ENCODE data around the gene HOXA4. TPM values are rescaled to one million over a fixed set of nuclear protein-coding genes. Genes with fewer than 3 reads are reported as not detected.

The HOXA4 gene
- total RNA-seq, 1 donor from 2014 or later, result 2.1 TPM

GRCh38 chr7:27108390-27109127 is 22.0 kb downstream of the HOXA4 start:
- Histone ChIP-seq H3K27me3 (no peaks in the 10 kb centered on the region), H3K4me1 (peaks cover 12 to 30% of the 10 kb centered on the region in 2 donors), H3K9me3 (no peaks in the 10 kb centered on the region), H3K36me3 (no peaks in the 10 kb centered on the region), H3K27ac (peak overlapping the region; percentile 89 to 97), H3K4me3 (peak overlapping the region; percentile 41 to 79)
- intact Hi-C loops (cut with DNase I), result no loop called here
- peak in 1 of 2 donors; percentile 71 for DNase-seq (ENCODE audit: low spot score in 2 of 2)
- TF ChIP-seq, protein P1, sequence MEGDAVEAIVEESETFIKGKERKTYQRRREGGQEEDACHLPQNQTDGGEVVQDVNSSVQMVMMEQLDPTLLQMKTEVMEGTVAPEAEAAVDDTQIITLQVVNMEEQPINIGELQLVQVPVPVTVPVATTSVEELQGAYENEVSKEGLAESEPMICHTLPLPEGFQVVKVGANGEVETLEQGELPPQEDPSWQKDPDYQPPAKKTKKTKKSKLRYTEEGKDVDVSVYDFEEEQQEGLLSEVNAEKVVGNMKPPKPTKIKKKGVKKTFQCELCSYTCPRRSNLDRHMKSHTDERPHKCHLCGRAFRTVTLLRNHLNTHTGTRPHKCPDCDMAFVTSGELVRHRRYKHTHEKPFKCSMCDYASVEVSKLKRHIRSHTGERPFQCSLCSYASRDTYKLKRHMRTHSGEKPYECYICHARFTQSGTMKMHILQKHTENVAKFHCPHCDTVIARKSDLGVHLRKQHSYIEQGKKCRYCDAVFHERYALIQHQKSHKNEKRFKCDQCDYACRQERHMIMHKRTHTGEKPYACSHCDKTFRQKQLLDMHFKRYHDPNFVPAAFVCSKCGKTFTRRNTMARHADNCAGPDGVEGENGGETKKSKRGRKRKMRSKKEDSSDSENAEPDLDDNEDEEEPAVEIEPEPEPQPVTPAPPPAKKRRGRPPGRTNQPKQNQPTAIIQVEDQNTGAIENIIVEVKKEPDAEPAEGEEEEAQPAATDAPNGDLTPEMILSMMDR (IDR thresholded peaks at IDR 0.05), result no peak

- TF ChIP-seq, protein P1 (IDR thresholded peaks at IDR 0.05), result no peak
- Histone ChIP-seq H3K27ac (peak overlapping the region; percentile 89 to 97), H3K4me3 (peak overlapping the region; percentile 46 to 79), H3K4me1 (peaks cover 12 to 30% of the 10 kb centered on the region in 2 donors), H3K9me3 (no peaks in the 10 kb centered on the region), H3K36me3 (no peaks in the 10 kb centered on the region), H3K27me3 (no peaks in the 10 kb centered on the region)
- intact Hi-C loops (cut with DNase I), result no loop called here
- peak in 1 of 2 donors; percentile 75 for DNase-seq (ENCODE audit: low spot score in 2 of 2)
These were observed 22.9 kb downstream of the HOXA4 start for GRCh38 chr7:27107391-27108381.

- H3K27ac ChIP-seq, result peak overlapping the region; percentile 89 to 97
- TF ChIP-seq, protein P1 (IDR thresholded peaks at IDR 0.05), result no peak
- H3K27me3 ChIP-seq, result no peaks in the 10 kb centered on the region
- H3K9me3 ChIP-seq, result no peaks in the 10 kb centered on the region
- intact Hi-C loops (cut with DNase I), result no loop called here
- H3K4me1 ChIP-seq, result peaks cover 12 to 30% of the 10 kb centered on the region in 2 donors
- H3K36me3 ChIP-seq, result no peaks in the 10 kb centered on the region
- H3K4me3 ChIP-seq, result peak overlapping the region; percentile 46 to 79
- DNase-seq (ENCODE audit: low spot score in 2 of 2), result no peak
These were observed 23.7 kb downstream of the HOXA4 start for GRCh38 chr7:27106901-27107240.

- Histone ChIP-seq H3K27ac (peak overlapping the region; percentile 89 to 97), H3K4me3 (peak overlapping the region; percentile 46 to 79), H3K9me3 (no peaks in the 10 kb centered on the region), H3K4me1 (peaks cover 12 to 30% of the 10 kb centered on the region in 2 donors), H3K36me3 (no peaks in the 10 kb centered on the region), H3K27me3 (no peaks in the 10 kb centered on the region)
- TF ChIP-seq, protein P1 (IDR thresholded peaks at IDR 0.05), result no peak
- DNase-seq (ENCODE audit: low spot score in 2 of 2), result peak in 1 of 2 donors; percentile 66
- intact Hi-C loops (cut with DNase I), result no loop called here
These were observed 24.2 kb downstream of the HOXA4 start for GRCh38 chr7:27106181-27106900.
